Fibroblast of skin of left quadriceps (primary cell): Measurements from ENCODE around the gene VWA5B1.
"Not testable (repeated sequence)": the region's sequence is repeated elsewhere in the genome, so short reads cannot be mapped to it uniquely, and the experiment has no call there.

Experiments used
- DNase-seq, 2 experiments: peaks; one replicate each; pipeline ENCODE4 v3.0.0-alpha.2; 2013; ENCODE audit warnings: low read depth in 2 of 2

Gene VWA5B1

GRCh38 chr1:20279509-20279908 lies 11.2 kb upstream of the VWA5B1 start:
- DNase-seq: peak; percentile 62 to 66

DNA sequence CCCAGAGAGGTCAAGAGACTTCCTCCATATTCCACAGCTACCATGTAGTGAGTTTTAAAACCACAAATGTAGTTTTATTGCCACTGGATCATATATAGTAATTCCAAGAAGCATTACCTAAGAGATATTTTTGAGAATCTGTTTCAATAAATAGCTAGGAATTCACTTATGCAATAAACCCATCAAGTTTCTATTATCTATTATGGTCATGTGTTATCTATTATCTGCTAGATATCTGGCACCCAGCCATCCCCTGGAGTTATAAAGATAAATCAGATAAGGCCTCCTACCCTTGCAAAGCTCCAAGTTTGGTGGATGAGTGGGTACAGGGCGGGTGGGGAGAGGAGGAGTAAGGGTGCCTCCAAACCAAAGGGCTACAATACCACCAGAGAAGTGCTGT lies 10.3 kb upstream of the VWA5B1 start:
- DNase-seq: peak; percentile 75 to 76

DNA sequence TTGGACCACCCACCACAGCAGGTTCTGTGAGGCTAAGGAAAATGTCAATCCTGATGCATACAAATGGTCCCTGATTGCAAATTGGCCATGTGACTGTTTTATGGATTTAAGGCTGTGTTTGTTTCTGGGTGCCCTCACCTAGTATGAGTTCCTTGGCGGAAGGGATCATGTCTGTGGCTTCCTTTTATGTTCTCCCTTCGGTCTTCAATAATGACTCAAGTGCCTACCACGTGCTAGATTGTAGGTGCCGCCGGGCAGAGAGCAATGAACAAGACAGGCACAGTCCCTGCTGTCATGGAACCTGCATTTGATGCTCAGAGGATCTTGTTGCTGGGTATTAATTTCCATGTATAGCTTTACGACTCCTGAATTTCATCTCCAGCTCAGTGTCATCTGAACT lies 9.8 kb upstream of the VWA5B1 start:
- no peak for DNase-seq

DNA sequence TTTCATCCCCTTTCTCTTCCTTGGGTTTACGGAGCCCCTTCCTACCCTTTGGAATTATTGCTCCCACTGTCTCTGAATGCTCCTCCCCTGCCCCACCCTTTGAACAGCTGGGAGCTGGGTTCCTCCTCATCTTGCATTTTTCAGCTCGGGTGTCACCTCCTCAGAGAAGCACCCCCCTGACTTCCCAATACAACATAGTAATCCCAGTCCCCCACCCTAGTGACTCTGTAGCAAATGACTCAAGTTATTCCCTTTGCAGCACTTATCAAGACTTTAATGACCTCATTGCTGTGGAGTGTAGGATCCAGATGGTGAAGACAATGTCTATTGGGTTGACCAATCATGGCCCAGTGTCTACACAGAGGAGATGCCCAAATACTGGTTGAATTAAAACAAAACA lies 8.9 kb upstream of the VWA5B1 start:
- peak; percentile 36 to 37 for DNase-seq

GRCh38 chr1:20282533-20282932 lies 8.1 kb upstream of the VWA5B1 start:
- DNase-seq: no peak

GRCh38 chr1:20284046-20284445 lies 6.6 kb upstream of the VWA5B1 start:
- DNase-seq: no peak

DNA sequence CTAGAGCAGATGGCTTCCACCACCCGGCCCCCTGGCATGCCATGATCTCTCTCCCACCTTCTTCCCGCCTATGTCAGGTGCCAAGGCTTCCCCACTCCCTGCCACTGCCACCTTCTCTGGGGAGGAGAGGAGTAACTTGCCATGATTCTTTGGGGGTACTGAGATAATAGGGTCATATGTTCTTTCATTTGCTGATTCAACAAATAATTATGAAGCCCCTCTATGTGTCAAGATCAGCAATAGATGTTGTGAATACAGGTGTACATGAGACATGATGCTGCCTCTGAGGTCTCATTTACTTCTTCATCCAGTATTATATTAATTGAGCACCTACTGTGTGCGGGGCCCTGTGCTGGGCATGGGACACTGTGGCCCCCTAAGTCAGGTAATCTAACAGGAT lies 6.0 kb upstream of the VWA5B1 start:
- no peak for DNase-seq

DNA sequence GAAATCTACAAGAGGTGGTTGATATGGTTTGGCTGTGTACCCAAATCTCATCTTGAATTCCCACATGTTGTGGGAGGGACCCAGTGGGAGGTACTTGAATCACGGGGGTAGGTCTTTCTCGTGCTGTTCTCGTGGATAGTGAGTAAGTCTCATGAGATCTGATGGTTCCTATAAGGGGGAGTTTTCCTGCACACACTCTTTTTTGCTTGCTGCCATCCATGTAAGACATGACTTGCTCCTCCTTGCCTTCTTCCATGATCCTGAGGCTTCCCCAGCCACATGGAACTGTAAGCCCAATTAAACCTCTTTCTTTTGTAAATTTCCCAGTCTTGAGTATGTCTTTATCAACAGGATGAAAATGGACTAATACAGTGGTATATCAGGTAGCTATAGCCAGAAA lies 5.2 kb upstream of the VWA5B1 start:
- no peak for DNase-seq

GRCh38 chr1:20287696-20288095 lies 3.0 kb upstream of the VWA5B1 start:
- not testable (repeated sequence) for DNase-seq

DNA sequence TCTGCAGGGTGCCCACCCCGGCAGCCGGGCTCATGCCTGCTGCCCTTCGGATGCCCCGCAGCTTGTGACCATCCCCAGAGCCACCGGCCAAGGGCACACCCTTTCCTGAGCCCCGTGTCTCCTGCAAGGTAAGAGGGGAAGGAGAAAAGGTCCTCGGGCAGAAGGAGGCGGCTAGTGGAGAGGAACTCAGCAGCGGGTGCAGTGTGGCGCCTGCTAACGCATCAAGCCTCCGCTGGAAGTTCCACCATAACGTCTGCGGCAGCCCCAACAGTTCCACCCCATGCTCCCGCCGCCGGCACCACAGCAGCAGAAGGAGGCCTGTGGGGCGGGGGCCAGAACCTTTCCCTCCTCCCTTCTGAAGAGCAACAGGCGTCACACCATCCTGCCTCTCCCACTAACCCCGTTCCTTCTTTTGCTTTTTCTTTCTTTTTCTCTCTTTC lies 990 bp downstream of the VWA5B1 start:
- DNase-seq: no peak

DNA sequence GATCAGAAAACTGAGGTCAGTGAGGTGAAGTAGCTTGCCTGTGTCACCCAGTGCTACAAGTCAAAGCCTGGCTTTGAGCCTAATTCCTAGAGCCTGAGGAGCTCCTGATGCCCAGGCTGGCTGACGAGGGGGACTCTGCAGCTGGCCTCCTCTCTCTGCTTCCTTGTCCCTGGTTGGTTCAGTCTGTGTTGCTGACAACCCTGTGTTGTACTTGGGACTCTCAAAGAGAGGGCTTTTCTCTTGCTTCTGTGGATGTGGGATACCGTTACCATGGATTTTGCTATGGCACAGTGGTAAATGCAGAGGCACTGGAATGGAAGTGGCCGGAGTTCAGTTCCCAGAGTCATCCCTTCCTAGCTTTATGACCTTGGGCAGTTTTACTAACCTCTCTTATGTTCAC lies 8.0 kb downstream of the VWA5B1 start:
- no peak for DNase-seq

DNA sequence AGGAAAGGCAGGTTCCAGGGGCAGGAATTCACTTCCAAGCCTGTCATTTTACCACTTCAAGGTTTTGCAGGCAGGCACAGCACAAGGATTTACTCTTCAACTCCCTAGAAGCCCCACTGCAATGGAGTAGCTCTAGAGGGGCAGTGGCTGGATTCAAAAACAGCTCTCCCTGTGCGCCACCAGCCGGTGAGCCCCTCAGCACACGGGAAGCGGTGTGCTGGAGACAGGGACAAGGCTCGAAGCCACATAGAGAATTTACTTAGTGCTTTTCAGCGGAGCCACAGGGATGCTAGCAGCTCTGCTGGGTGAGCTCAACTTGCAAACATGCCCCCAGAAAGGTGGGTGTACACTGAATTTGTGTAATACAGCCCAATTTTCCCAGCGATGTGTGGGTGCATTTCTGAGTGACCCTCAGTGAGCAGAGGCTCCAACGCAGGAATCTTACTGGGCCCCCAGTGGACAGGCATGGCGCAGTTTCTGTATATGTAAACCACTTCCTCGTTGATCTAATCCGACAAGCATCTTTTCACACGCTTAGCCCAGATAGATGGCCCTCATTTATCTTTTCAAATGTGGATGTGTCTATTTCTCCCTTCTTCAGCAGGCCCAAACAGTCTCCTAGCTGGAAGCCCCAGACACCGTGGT lies 10.9 kb downstream of the VWA5B1 start:
- DNase-seq: no peak

DNA sequence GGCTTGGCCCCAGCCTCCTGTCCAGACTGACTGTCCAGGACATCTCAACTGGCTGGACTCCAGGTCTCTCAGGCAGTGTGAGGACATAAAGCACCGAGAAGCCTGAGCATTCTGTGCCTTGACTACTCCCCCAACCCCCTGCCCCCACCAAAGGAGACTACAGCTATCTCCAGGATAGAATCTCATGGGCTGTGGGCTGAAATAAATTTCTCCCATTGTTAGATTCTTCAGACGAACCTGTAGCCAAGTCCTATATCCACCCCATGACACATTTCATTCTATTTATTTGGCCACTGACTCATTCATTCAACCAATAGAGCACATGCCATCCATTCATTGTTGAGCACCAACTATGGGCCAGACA lies 11.4 kb downstream of the VWA5B1 start:
- DNase-seq: no peak

DNA sequence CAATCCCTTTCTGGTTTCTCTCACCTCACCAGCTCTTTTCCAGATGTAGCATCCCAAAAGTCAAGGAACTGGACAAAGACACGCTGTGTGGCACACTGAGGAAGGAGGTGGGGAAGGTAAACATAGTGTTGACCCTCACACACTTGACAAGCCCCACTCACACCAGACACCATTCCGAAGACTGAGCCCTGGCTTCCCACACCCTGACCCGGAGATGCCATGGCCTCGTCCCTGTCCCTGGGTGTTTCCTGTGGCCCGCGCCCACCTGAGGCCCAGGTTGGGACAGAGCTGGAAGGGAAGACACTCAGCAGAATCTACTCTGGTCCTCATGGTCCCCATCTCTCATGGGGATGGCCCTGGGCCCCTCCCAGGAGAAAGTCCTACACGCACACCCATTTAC lies 16.4 kb downstream of the VWA5B1 start:
- DNase-seq: no peak

- no peak for DNase-seq
Measured at GRCh38 chr1:20308569-20308968, 17.9 kb downstream of the VWA5B1 start.

GRCh38 chr1:20311289-20311688 lies 20.6 kb downstream of the VWA5B1 start:
- no peak for DNase-seq

- DNase-seq: no peak
Measured at GRCh38 chr1:20312310-20312709, 21.6 kb downstream of the VWA5B1 start.

- DNase-seq: no peak
Measured at GRCh38 chr1:20312818-20313217, 22.1 kb downstream of the VWA5B1 start.

GRCh38 chr1:20317471-20317870 lies 26.8 kb downstream of the VWA5B1 start:
- no peak for DNase-seq

GRCh38 chr1:20318521-20318920 lies 27.8 kb downstream of the VWA5B1 start:
- DNase-seq: no peak

GRCh38 chr1:20318971-20319370 lies 28.3 kb downstream of the VWA5B1 start:
- DNase-seq: no peak

DNA sequence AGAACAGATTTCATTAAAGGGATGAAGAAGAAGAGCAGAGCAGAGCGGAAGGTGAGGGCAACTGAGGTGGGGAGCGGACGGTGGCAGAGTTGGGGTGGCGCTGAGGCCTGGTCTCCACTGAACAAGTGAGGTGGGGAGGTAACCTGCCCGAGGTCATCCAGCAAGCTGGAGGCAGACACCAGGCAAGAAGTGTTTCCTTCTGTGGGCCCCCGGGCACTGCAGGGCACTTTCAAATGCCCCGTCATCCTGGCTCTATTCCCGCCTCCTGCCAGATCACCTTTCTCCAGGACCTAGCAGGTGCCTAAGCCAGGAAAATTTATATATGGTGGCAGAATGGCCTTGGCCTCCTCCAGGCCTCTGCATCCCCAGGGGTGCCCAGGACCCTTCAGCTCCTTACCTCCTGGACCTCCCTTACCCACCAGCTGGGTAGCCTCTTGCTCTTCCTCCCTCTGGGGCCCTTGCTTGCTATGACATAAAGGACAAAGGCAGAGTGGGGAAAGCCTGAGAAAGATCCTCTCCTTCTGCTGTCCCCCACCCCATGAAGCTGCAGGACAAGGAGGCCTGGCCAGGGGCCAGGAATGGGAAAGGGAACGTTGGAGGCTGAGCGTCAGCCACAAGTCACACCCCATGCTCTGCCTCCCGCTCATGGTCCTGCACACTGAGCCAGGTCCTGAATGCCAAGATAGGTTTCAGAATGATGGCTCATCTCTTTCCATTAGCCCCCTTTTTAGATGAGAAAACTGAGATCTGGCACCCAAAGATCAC lies 29.0 kb downstream of the VWA5B1 start:
- no peak for DNase-seq

DNA sequence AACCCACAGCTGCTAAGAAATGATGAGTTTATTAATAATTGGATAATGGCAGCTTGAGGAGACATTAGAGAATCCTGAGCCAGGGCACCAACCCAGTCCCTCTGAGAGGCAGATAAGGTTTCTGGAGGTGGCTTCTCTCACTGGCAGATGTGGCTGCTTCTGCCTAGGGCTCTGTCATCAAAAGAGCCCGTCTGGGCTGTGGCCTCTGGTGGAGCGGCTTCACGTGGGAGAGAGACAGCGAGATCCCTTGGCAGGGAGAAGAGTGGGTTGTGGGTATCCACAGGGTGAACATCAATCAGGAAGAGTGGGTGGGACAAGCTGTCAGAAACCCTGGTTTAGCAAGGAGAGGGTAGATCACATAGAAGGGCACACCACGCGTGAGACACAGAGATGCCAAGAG lies 30.0 kb downstream of the VWA5B1 start:
- DNase-seq: no peak

DNA sequence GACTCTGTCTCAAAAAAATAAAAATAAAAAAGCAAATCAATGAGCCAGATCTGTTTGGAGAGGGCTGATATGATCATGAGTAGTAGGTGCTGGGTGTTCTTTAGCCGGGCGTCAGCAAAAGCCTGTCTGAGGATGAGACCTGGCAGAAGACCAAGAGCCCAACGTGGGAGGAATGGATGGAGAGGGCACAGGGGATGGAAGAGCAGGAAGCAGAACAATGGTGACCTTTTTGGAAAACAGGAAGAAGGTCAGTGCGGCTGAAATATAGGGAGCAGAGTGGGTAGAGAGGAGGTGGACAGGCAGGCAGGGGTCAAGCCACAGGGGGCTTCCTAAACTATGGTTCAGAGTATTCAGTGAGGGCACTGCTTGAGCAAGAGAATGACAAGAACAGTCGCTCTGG lies 30.9 kb downstream of the VWA5B1 start:
- no peak for DNase-seq
